HepG2 (cell line): ENCODE measurements around the gene CHDH. TPM values are rescaled to one million over a fixed set of nuclear protein-coding genes. Genes with fewer than 3 reads are reported as not detected.
A peak's percentile ranks its signal among the peaks of the same experiment; 100 is the strongest.

Experiments used
- CEBPZ ChIP-seq: IDR thresholded peaks from 2 replicates; pipeline ENCODE4 v1.6.1; 2012; ENCODE audit warnings: low read length, improper control_type of control experiment
- CREB1 ChIP-seq, 2 experiments: fragments of 450-650 bp in 1 of 2; IDR thresholded peaks; 2 replicates each; pipeline ENCODE4 v1.6.1; 2016 to 2017; ENCODE audit warnings: control low read depth in 1 of 2, mild to moderate bottlenecking in 1 of 2, missing compliant biosample characterization in 1 of 2, missing genetic modification characterization in 1 of 2
- GPBP1L1 ChIP-seq: sonication (generic); formaldehyde crosslinking; IDR thresholded peaks from 2 replicates; pipeline ENCODE4 v1.5.0; 2020; ENCODE audit warnings: mild to moderate bottlenecking, missing genetic modification reagents
- HIVEP1 ChIP-seq: sonication (generic); formaldehyde crosslinking; IDR thresholded peaks from 2 replicates; pipeline ENCODE4 v1.4.0; 2020; ENCODE audit warnings: mild to moderate bottlenecking, missing genetic modification reagents
- HNF4A ChIP-seq: sonication (generic); formaldehyde crosslinking; IDR thresholded peaks from 2 replicates; pipeline ENCODE4 v1.4.0; 2020; ENCODE audit warnings: missing genetic modification reagents
- KLF11 ChIP-seq: IDR thresholded peaks from 2 replicates; pipeline ENCODE4 v1.6.1; 2016; ENCODE audit warnings: missing compliant biosample characterization
- NR3C1 ChIP-seq: sonication (generic); formaldehyde crosslinking; IDR thresholded peaks from 2 replicates; pipeline ENCODE4 v1.4.0; 2020; ENCODE audit warnings: missing genetic modification reagents
- PAXIP1 ChIP-seq: sonication (generic); formaldehyde crosslinking; conservative IDR thresholded peaks from 2 replicates; pipeline ENCODE4 v1.4.0; 2020; ENCODE audit warnings: mild to moderate bottlenecking, missing genetic modification reagents, moderate library complexity
- PTBP1 ChIP-seq: fragments of 200-400 bp; formaldehyde crosslinking; IDR thresholded peaks from 2 replicates; pipeline ENCODE4 v1.6.1; 2018; ENCODE audit warnings: low read length, low read depth; ENCODE audit not compliant: poor library complexity, severe bottlenecking
- SKI ChIP-seq: fragments of 450-650 bp; IDR thresholded peaks from one replicate; pipeline ENCODE4 v1.6.1; 2018; ENCODE audit warnings: mild to moderate bottlenecking; ENCODE audit not compliant: partially characterized antibody
- SNAPC2 ChIP-seq: sonication (generic); formaldehyde crosslinking; IDR thresholded peaks from 2 replicates; pipeline ENCODE4 v1.8.1; 2022; ENCODE audit warnings: mild to moderate bottlenecking, missing genetic modification reagents
- SSRP1 ChIP-seq: IDR thresholded peaks from 2 replicates; pipeline ENCODE4 v1.6.1; 2016; ENCODE audit warnings: control low read depth
- TMF1 ChIP-seq: sonication (generic); formaldehyde crosslinking; IDR thresholded peaks from 2 replicates; pipeline ENCODE4 v1.8.1; 2022; ENCODE audit warnings: low read depth, missing genetic modification reagents
- XBP1 ChIP-seq: sonication (generic); formaldehyde crosslinking; IDR thresholded peaks from 2 replicates; pipeline ENCODE4 v1.5.0; 2020; ENCODE audit warnings: missing genetic modification reagents
- ZFAT ChIP-seq: sonication (generic); formaldehyde crosslinking; conservative IDR thresholded peaks from 2 replicates; pipeline ENCODE4 v1.8.1; 2023; ENCODE audit warnings: missing genetic modification reagents, inconsistent platforms
- ZNF20 ChIP-seq: sonication (generic); formaldehyde crosslinking; IDR thresholded peaks from 2 replicates; pipeline ENCODE4 v1.4.0; 2020; ENCODE audit warnings: mild to moderate bottlenecking, moderate library complexity, missing genetic modification reagents
- ZNF264 ChIP-seq: sonication (generic); formaldehyde crosslinking; IDR thresholded peaks from 2 replicates; pipeline ENCODE4 v1.4.0; 2020; ENCODE audit warnings: missing genetic modification reagents
- ZNF3 ChIP-seq: IDR thresholded peaks from 2 replicates; pipeline ENCODE4 v1.7.0; 2017; ENCODE audit warnings: inconsistent platforms
- ZNF34 ChIP-seq: sonication (generic); formaldehyde crosslinking; IDR thresholded peaks from 2 replicates; pipeline ENCODE4 v1.4.0; 2020; ENCODE audit warnings: mild to moderate bottlenecking, missing genetic modification reagents, borderline replicate concordance
- ZNF563 ChIP-seq: sonication (generic); formaldehyde crosslinking; IDR thresholded peaks from 2 replicates; pipeline ENCODE4 v1.8.0; 2022; ENCODE audit warnings: mild to moderate bottlenecking, moderate library complexity, missing genetic modification reagents
- ZNF652 ChIP-seq: IDR thresholded peaks from 2 replicates; pipeline ENCODE4 v1.6.1; 2016; ENCODE audit warnings: low read depth, borderline replicate concordance
- ZSCAN31 ChIP-seq: sonication (generic); formaldehyde crosslinking; IDR thresholded peaks from 2 replicates; pipeline ENCODE4 v1.5.0; 2020; ENCODE audit warnings: low read depth, mild to moderate bottlenecking, missing genetic modification reagents
- polyA plus RNA-seq, 8 experiments: library from polyadenylated mRNA; depleted of rRNA in 3 of 8; stranded (reverse) in 7 of 8; unstranded in 1 of 8; fragments of >200 nt; fragmentation: Illumina TruSeq in 4 of 8; extraction: Trizol in 4 of 8; gene quantifications; 2 replicates each; pipeline versions ENCODE4 v1.2.1 to v1.2.3, GENCODE V29; 2011 to 2016; ENCODE audit warnings: low read depth in 4 of 8, missing spikeins in 1 of 8, mixed read lengths in 1 of 8; ENCODE audit not compliant: insufficient read depth in 1 of 8
- total RNA-seq, 5 experiments: library from RNA; depleted of rRNA; stranded (reverse); fragments of >200 nt; fragmentation: Illumina TruSeq; extraction: Trizol; gene quantifications; 2 replicates each; pipeline ENCODE4 v1.2.3, GENCODE V29; 2016; ENCODE audit warnings: low read depth in 1 of 5

CHDH gene
- total and polyA plus RNA-seq, 2 of the 13 experiments (the other 11 are each of a cell fraction or from before 2014, with no cell fraction given), result 28.1 to 48.9 TPM

GRCh38 chr3:53843195-53844177 lies 2.7 kb downstream of the CHDH start (continued):
- TF ChIP-seq HNF4A (CRISPR knock-in tag), result peak; percentile 95
- TF ChIP-seq ZNF34 (CRISPR knock-in tag), result no peak
- no peak for TF ChIP-seq ZNF652 (CRISPR knock-in tag)
- TF ChIP-seq NR3C1 (CRISPR knock-in tag), result no peak
- peak; percentile 79 for TF ChIP-seq PAXIP1 (CRISPR knock-in tag)
- TF ChIP-seq ZFAT (CRISPR knock-in tag), result no peak
- 0 out of 2 replicates have a peak, but pooled peaks have one; percentile 67 for TF ChIP-seq ZNF264 (CRISPR knock-in tag)
- TF ChIP-seq GPBP1L1 (CRISPR knock-in tag), result no peak
- TF ChIP-seq TMF1 (CRISPR knock-in tag), result no peak; the same call in 1 of the 2 replicates
- TF ChIP-seq PTBP1, result no peak
- TF ChIP-seq SNAPC2, result no peak
- no peak for TF ChIP-seq CEBPZ
- peak; percentile 47; the same call in 1 of the 2 replicates for TF ChIP-seq ZNF563 (CRISPR knock-in tag)
- TF ChIP-seq ZSCAN31 (CRISPR knock-in tag), result no peak
- TF ChIP-seq ZNF3 (CRISPR knock-in tag), result no peak
- TF ChIP-seq KLF11 (CRISPR knock-in tag), result no peak
- no peak for TF ChIP-seq CREB1 (IDR thresholded peaks at IDR 0.05)
- no peak; the same call in 1 of the 2 replicates for TF ChIP-seq CREB1 (CRISPR knock-in tag; IDR thresholded peaks at IDR 0.05)
- no peak for TF ChIP-seq ZNF20 (CRISPR knock-in tag)
- TF ChIP-seq SKI, result peak; percentile 25
- peak; percentile 90 for TF ChIP-seq SSRP1
- no peak for TF ChIP-seq XBP1
- TF ChIP-seq HIVEP1, result peak; percentile 41; the same call in 1 of the 2 replicates
